ENCODE data around the gene HS1BP3.

GRCh38 chr2:20622296-20622686, 28.6 kb downstream of the HS1BP3 start:
- no peak for TF ChIP-seq MYC (IDR thresholded peaks at IDR 0.05; ENCODE audit: low read depth, low read length)
- TF ChIP-seq CTCF (IDR thresholded peaks at IDR 0.05; ENCODE audit: extremely low read depth in 1 of 2, insufficient read depth in 1 of 2, low read depth in 1 of 2, low read length in 2 of 2), result no peak
